Measurements from ENCODE around the gene MRPS31.
"Not testable (repeated sequence)": the region's sequence is repeated elsewhere in the genome, so short reads cannot be mapped to it uniquely, and the experiment has no call there.

Gene MRPS31

DNA sequence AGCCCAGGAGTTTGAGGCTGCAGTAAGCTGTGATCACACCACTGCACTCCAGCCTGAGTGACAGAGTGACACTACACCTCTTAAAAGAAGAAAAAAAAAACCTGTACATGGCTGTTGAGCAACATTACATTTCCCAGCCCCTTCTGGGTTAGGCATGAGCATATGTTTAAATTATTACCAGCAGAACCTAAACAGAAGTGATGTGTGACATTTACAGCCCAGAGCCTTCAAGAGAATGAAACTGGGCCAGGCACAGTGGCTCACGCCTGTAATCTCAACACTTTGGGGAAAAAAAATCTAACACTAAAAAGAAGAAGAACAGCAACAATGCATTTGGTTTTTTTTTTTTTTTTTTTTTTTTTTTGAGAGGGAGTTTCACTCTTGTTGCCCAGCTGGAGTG, 38.3 kb downstream of the MRPS31 start:
- DNase-seq (ENCODE audit: insufficient read length): no peak
- TF ChIP-seq POLR2A (IDR thresholded peaks at IDR 0.05; ENCODE audit: low read depth, low read length) (no peak), TAF1 (IDR thresholded peaks at IDR 0.05; ENCODE audit: borderline replicate concordance, low read depth, low read length) (no peak), POLR2AphosphoS5 (IDR thresholded peaks at IDR 0.05; ENCODE audit: low read depth, low read length) (no peak)
- no peak for FAIRE-seq

DNA sequence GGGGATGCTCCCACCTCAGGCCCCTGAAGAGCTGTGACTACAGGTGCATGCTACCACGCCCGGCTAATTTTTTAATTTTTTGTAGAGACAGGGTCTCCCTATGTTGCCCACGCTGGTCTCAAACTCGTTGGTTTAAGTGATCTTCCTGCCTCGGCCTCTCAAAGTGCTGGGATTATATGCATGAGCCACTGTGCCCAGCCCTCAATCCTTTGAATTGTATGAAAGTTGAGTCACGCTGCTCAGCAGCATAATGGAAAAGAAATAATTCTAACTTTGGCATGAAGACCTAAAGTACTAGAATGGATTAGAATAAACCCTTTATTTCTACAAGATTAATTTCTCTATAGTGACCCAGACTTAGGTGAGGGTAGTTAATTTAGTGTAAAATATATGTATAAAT, 42.4 kb downstream of the MRPS31 start:
- FAIRE-seq: no peak
- DNase-seq (ENCODE audit: insufficient read length): no peak
- TF ChIP-seq POLR2A (IDR thresholded peaks at IDR 0.05; ENCODE audit: low read depth, low read length) (no peak), POLR2AphosphoS5 (IDR thresholded peaks at IDR 0.05; ENCODE audit: low read depth, low read length) (no peak), TAF1 (IDR thresholded peaks at IDR 0.05; ENCODE audit: borderline replicate concordance, low read depth, low read length) (no peak)

DNA sequence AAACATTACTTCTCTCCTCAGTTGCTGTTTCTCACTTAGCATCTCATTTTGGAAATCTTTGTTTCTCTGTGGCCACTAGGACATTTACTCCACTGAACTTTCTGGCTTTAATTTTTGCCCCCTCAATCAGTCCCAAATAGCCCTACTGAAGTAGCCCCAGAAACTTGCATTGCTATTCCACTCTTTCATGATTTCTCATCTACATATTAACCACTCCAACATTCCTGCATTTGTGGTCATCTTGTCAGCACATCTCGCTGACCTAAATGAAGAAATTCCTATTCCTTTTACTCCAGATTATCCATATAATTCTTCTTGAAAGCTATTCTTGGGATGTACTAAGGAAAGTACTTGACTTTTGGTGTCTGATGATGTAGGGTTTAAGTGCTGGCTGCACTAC, 56.6 kb downstream of the MRPS31 start:
- not testable (repeated sequence) for DNase-seq (ENCODE audit: insufficient read length); FAIRE-seq

DNA sequence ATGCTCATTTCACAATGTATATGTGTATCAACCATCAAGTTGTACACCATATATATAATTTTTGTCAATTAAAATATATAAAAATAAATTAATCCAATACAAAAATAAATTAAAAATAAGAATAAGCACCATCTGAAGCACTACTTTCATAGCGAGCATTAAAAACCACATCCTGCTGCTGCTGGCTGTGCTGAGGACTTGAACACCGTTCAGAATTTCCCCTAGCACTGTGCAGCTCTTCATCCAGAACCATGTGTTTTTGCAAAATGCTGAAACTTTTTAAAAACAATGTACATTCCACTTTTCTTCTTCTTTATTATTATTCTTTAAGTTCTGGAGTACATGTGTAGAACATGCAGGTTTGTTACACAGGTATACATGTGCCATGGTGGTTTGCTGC, 64.6 kb downstream of the MRPS31 start:
- TF ChIP-seq TAF1 (IDR thresholded peaks at IDR 0.05; ENCODE audit: borderline replicate concordance, low read depth, low read length) (no peak), POLR2A (IDR thresholded peaks at IDR 0.05; ENCODE audit: low read depth, low read length) (no peak), POLR2AphosphoS5 (IDR thresholded peaks at IDR 0.05; ENCODE audit: low read depth, low read length) (no peak)
- FAIRE-seq: no peak
- DNase-seq (ENCODE audit: insufficient read length): no peak

DNA sequence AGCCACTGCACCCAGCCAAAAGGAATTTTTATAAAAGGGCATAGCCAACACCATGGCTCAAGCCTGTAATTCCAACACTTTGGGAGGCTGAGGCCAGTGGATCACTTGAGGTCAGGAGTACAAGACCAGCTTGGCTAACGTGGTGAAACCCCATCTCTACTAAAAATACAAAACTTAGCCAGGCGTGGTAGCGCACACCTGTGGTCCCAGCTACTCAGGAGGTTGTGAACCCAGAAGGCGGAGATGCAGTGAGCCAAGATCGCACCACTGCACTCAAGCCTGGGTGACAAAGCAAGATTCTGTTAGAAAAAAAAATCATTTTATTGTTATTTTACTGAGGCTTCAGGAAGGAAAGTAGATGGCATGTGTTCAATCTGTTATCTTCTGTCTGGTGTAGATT, 73.3 kb downstream of the MRPS31 start:
- no peak for TF ChIP-seq POLR2A (IDR thresholded peaks at IDR 0.05; ENCODE audit: low read depth, low read length)
- no peak for TF ChIP-seq TAF1 (IDR thresholded peaks at IDR 0.05; ENCODE audit: borderline replicate concordance, low read depth, low read length)
- TF ChIP-seq POLR2AphosphoS5 (IDR thresholded peaks at IDR 0.05; ENCODE audit: low read depth, low read length): no peak
- no peak for DNase-seq (ENCODE audit: insufficient read length)
- peak; percentile 81 for FAIRE-seq

DNA sequence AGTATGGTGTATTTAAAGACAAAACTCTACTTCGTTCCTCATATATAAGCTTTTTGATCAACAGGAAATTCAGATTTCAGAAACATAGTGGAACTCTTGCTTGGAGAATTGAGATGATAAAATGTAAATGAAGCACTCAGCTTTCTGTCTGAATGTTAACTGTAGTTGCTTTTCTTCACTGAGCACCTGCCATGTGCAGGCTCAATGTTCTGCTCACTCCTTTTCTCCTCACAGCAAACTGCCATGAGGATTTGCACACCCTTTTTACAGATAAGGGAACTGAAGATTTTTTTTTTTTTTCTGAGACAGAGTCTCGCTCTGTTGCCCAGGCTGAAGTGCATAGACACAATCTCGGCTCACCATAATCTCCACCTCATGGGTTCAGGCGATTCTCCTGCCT, 76.6 kb downstream of the MRPS31 start:
- TF ChIP-seq POLR2A (IDR thresholded peaks at IDR 0.05; ENCODE audit: low read depth, low read length) (no peak), TAF1 (IDR thresholded peaks at IDR 0.05; ENCODE audit: borderline replicate concordance, low read depth, low read length) (no peak)
- peak; percentile 57 for FAIRE-seq
- no peak for DNase-seq (ENCODE audit: insufficient read length)

DNA sequence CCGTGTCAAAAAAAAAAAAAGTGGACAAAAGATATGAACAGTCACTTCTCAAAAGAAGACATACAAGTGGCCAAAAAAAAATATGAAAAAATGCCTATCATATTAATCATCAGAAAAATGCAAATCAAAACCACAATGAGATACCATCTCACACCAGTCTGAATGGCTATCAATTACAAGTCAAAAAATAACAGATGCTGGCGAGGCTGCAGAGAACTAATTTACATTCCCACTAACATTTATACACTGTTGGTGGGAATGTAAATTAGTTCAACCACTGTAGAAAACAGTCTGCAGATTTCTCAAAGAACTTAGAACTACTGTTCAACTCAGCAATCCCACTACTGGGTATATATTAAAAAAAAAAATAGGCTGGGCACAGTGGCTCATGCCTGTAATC, 78.0 kb downstream of the MRPS31 start:
- no peak for DNase-seq (ENCODE audit: insufficient read length)
- TF ChIP-seq TAF1 (IDR thresholded peaks at IDR 0.05; ENCODE audit: borderline replicate concordance, low read depth, low read length): no peak
- no peak for TF ChIP-seq POLR2A (IDR thresholded peaks at IDR 0.05; ENCODE audit: low read depth, low read length)
- TF ChIP-seq POLR2AphosphoS5 (IDR thresholded peaks at IDR 0.05; ENCODE audit: low read depth, low read length): no peak
- FAIRE-seq: no peak

DNA sequence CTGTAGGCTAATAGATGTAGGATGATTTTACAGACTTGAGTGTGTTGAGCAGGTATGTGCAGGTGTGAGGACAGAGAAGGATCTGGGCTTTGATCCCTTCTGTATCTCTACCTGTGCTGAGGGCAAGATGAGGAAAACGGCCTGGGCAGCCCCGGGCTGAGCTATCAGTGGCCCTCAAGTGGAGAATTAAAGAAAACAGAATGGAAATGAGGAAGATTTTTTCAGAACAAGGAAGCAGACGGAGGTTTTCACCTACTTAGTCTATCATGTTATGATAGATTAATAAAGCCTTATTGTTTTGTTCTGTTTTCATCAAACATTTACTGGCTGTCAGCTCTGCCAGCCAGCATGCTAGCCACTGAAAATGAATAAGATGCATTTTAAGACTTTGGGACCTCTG, 82.2 kb downstream of the MRPS31 start:
- TF ChIP-seq POLR2A (IDR thresholded peaks at IDR 0.05; ENCODE audit: low read depth, low read length) (no peak), POLR2AphosphoS5 (IDR thresholded peaks at IDR 0.05; ENCODE audit: low read depth, low read length) (no peak), TAF1 (IDR thresholded peaks at IDR 0.05; ENCODE audit: borderline replicate concordance, low read depth, low read length) (no peak)
- no peak for DNase-seq (ENCODE audit: insufficient read length)
- FAIRE-seq: no peak

DNA sequence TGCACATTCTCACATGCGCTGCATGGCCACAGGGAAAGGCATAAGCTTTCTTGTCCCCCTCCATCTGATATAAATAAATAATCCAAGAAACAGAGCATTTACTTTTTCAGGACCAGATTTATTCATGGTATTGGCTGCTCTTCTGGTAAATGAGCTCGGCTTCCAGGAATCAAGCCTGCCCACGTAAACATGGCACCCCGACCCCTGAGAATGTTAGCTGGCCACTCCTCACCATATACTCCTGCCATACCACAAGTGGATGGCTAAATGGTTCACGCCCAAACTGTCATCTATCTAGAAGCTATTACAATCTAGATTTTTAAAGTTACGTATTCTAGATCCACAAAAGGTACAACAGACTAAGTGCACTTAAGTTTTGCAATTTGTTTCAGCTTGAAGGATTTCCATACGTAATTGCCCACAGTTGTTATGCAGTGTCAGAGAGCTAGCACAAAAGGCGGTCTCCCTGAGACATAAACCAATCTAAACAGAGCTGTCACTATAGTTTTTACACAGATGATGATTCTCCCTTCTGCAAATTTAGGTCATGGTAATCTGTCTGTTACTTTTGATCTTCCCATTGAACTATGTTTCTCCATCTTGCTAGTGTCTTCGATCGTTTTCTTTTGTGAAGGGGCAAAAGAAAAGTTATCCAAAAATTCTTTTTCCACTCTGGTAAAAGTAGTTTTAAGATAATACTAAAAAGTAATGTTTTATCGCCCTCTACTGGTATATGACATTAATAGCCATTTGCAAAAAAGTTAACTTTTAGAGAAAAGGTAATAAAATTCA, 88.3 kb downstream of the MRPS31 start:
- DNase-seq (ENCODE audit: insufficient read length) (no peak), FAIRE-seq (no peak)
- TF ChIP-seq POLR2A (IDR thresholded peaks at IDR 0.05; ENCODE audit: low read depth, low read length) (no peak), POLR2AphosphoS5 (IDR thresholded peaks at IDR 0.05; ENCODE audit: low read depth, low read length) (no peak)

DNA sequence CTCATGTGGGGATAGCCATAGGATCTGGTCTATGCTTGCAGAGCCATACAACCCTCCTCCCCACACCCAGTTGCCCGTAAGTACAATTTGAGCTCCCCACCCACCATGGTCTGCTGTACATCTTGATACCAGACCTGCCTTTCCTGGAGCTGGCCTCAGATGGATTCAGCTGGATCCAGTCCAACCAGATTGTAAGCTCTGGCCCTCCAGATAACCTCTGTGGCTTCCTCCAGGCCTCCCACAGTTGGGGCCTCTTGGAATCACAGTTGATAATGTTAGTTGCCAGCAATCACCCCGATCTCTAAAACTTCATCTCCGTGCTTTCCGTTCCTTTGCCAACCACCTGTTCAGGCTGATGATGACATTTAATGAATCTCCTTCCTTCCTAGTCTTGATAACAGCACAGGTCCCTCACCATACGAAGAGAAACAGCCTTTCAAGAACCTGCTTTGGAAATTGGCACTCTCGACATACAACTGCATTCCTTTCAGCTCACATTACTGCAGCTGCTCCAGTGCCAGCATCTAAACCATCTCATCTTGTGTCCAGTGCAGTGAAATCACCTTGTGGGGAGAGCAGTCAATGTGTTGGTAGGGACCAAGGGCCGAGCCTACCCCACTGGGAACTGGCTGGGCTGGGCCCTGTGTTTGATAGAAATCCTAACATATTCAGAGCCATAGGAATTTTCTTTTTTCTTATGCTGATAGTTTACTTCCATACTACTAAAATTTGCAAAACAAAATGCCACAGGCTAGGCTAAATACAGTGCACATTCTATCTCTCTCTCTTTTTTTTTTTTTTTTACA, 89.4 kb downstream of the MRPS31 start:
- DNase-seq (ENCODE audit: insufficient read length) (no peak), FAIRE-seq (no peak)
- TF ChIP-seq TAF1 (IDR thresholded peaks at IDR 0.05; ENCODE audit: borderline replicate concordance, low read depth, low read length) (no peak), POLR2A (IDR thresholded peaks at IDR 0.05; ENCODE audit: low read depth, low read length) (no peak), POLR2AphosphoS5 (IDR thresholded peaks at IDR 0.05; ENCODE audit: low read depth, low read length) (no peak)

DNA sequence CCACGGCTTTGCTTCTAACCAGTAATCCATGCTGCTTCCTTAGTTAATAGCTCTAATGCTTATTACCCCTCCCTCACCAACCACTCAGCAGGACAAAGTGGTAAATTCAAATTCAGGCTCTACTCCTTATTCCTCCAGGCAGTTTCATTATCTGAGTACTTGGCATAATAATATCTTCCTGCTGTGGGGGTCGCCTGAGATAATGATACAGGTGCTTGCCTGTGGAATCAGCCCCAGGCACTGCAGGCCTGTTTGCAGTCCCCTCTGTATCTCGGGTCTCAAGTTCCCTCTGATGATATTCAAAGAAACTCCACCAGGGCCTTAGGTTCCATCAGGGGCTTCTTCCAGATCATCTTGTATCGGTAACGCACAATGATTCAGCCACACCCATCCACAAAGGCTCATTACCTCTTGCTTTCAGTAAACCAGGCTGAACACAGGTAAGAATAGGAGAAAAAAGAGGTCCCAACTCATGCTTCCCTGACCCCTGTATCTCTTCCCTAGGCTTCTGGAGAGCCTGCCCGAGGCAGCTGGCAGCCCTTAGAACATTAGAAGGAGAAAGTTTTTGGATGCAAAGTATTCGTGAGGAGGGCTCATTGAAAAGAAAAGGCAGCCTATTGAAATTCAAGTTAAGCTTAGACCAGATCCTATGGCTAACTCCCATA, 90.2 kb downstream of the MRPS31 start:
- TF ChIP-seq POLR2A (IDR thresholded peaks at IDR 0.05; ENCODE audit: low read depth, low read length): no peak
- DNase-seq (ENCODE audit: insufficient read length) (no peak), FAIRE-seq (no peak)

DNA sequence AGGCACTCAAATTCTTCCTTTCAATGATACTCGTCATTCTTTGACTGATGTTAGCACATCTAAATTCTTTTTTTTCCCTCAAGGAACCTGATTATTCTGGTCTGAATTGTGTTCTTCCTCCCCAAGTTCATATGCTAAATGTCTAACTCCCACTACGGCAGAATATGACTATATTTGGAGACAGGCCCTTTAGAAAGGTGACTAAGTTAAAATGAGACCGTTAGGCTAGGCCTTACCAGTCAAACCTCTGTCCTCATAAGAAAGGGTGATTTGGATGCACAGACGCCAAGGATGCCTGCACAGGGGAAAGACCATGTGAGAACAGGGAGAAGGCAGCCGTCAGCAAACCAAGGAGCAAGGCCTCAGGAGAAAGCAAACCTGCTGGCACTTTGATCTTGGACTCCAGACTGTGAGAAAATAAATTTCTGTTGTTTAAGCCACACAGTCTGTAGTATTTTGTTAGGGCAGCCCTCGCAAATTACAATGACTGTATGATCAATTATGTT, 91.5 kb downstream of the MRPS31 start:
- FAIRE-seq: no peak
- TF ChIP-seq POLR2AphosphoS5 (IDR thresholded peaks at IDR 0.05; ENCODE audit: low read depth, low read length) (no peak), POLR2A (IDR thresholded peaks at IDR 0.05; ENCODE audit: low read depth, low read length) (no peak), TAF1 (IDR thresholded peaks at IDR 0.05; ENCODE audit: borderline replicate concordance, low read depth, low read length) (no peak)
- DNase-seq (ENCODE audit: insufficient read length): no peak
